Transverse colon (tissue), 3 donors: ENCODE measurements around the gene MEGF11.

Experiments
- CTCF ChIP-seq, 5 experiments: fragments of 200-600 bp in 3 of 5; fragments of 450-650 bp in 2 of 5; sonication (generic) in 3 of 5; IDR thresholded peaks; 1 replicate in 2 of 5; 2 replicates in 3 of 5; pipeline ENCODE4 v1.5.1; 2016 to 2017; ENCODE audit warnings: antibody characterized with exemption in 5 of 5, inconsistent platforms in 3 of 5, mild to moderate bottlenecking in 2 of 5, moderate library complexity in 1 of 5
- EP300 ChIP-seq: sonication (generic); formaldehyde crosslinking; IDR thresholded peaks from one replicate; pipeline ENCODE4 v1.6.1; 2017; ENCODE audit warnings: antibody characterized with exemption, low read depth
- POLR2A ChIP-seq: fragments of 450-650 bp; IDR thresholded peaks from one replicate; pipeline ENCODE4 v1.6.1; 2016; ENCODE audit warnings: antibody characterized with exemption, mild to moderate bottlenecking, moderate library complexity

- TF ChIP-seq CTCF (IDR thresholded peaks at IDR 0.05) (no peak), POLR2A (no peak), EP300 (no peak)
Measured at GRCh38 chr15:66092053-66093016, 161.2 kb downstream of the MEGF11 start.
